ENCODE data around the gene GALP. TPM values are rescaled to one million over a fixed set of nuclear protein-coding genes. Genes with fewer than 3 reads are reported as not detected.

Gene GALP
- total RNA-seq, 1 donor from 2014 or later, result 0.37 TPM

- TF ChIP-seq CTCF (conservative IDR thresholded peaks at IDR 0.05), result no peak
- Mint-ChIP-seq H3K4me1 (peaks cover 18% of the 10 kb centered on the region), H3K27ac (ENCODE audit: unreplicated experiment) (no peak overlapping the region)
Observed at GRCh38 chr19:56149656-56150038, 26.2 kb upstream of the GALP start.

GRCh38 chr19:56150358-56150757 lies 25.4 kb upstream of the GALP start:
- peaks cover 18% of the 10 kb centered on the region for H3K4me1 Mint-ChIP-seq
- H3K9me3 Mint-ChIP-seq, result no peaks in the 10 kb centered on the region
- no peaks in the 10 kb centered on the region for H3K27me3 Mint-ChIP-seq (ENCODE audit: low read depth)
- peaks cover 18% of the 10 kb centered on the region for H3K36me3 Mint-ChIP-seq (ENCODE audit: low read depth)
- DNase-seq (ENCODE audit: low read depth, low spot score), result no peak
- no peak for TF ChIP-seq CTCF (conservative IDR thresholded peaks at IDR 0.05)
- no peak overlapping the region for H3K27ac Mint-ChIP-seq (ENCODE audit: unreplicated experiment)
- no peak overlapping the region for H3K4me3 Mint-ChIP-seq

More at GRCh38 chr19:56149656-56150038, 26.2 kb upstream of the GALP start:
- Mint-ChIP-seq H3K27me3 (ENCODE audit: low read depth) (no peaks in the 10 kb centered on the region), H3K36me3 (ENCODE audit: low read depth) (peaks cover 18% of the 10 kb centered on the region), H3K9me3 (no peaks in the 10 kb centered on the region), H3K4me3 (no peak overlapping the region)
- no peak for DNase-seq (ENCODE audit: low read depth, low spot score)

- Mint-ChIP-seq H3K36me3 (ENCODE audit: low read depth) (peaks cover 18% of the 10 kb centered on the region), H3K4me1 (peaks cover 18% of the 10 kb centered on the region), H3K9me3 (no peaks in the 10 kb centered on the region), H3K27me3 (ENCODE audit: low read depth) (no peaks in the 10 kb centered on the region), H3K4me3 (peak overlapping the region; percentile 24), H3K27ac (ENCODE audit: unreplicated experiment) (no peak overlapping the region)
- no peak for TF ChIP-seq CTCF (conservative IDR thresholded peaks at IDR 0.05)
- DNase-seq (ENCODE audit: low read depth, low spot score), result no peak
Observed at GRCh38 chr19:56152644-56153043, 23.2 kb upstream of the GALP start.

- no peaks in the 10 kb centered on the region for H3K27me3 Mint-ChIP-seq (ENCODE audit: low read depth)
- DNase-seq (ENCODE audit: low read depth, low spot score), result no peak
- no peak overlapping the region for H3K4me3 Mint-ChIP-seq
- peaks cover 17% of the 10 kb centered on the region for H3K36me3 Mint-ChIP-seq (ENCODE audit: low read depth)
- peaks cover 18% of the 10 kb centered on the region for H3K4me1 Mint-ChIP-seq
- no peaks in the 10 kb centered on the region for H3K9me3 Mint-ChIP-seq
- H3K27ac Mint-ChIP-seq (ENCODE audit: unreplicated experiment), result peak overlapping the region; percentile 60
- TF ChIP-seq CTCF (conservative IDR thresholded peaks at IDR 0.05), result no peak
Observed at GRCh38 chr19:56153507-56153906, 22.3 kb upstream of the GALP start.

GRCh38 chr19:56155124-56155687 lies 20.6 kb upstream of the GALP start:
- H3K36me3 Mint-ChIP-seq (ENCODE audit: low read depth), result peaks cover 13% of the 10 kb centered on the region
- no peak for DNase-seq (ENCODE audit: low read depth, low spot score)
- H3K9me3 Mint-ChIP-seq, result no peaks in the 10 kb centered on the region
- peak overlapping the region; percentile 50 for H3K27ac Mint-ChIP-seq (ENCODE audit: unreplicated experiment)
- H3K4me1 Mint-ChIP-seq, result peaks cover 18% of the 10 kb centered on the region
- no peak overlapping the region for H3K4me3 Mint-ChIP-seq
- H3K27me3 Mint-ChIP-seq (ENCODE audit: low read depth), result no peaks in the 10 kb centered on the region
- TF ChIP-seq CTCF (conservative IDR thresholded peaks at IDR 0.05), result peak; percentile 38

Measured in neural crest cell (in vitro differentiated cells).